SJSA1 (cell line): Measurements from ENCODE around the gene ARHGEF10L. TPM values are rescaled to one million over a fixed set of nuclear protein-coding genes. Genes with fewer than 3 reads are reported as not detected.

Experiments
- DNase-seq, 2 experiments: peaks; one replicate each; pipeline ENCODE4 v3.0.0-alpha.2; 2015 to 2020; ENCODE audit warnings: low spot score in 2 of 2, low read depth in 1 of 2
- H3K27ac ChIP-seq: fragments of 250-450 bp; sonication (Bioruptor Pico); 2 replicates; pipeline ENCODE4 v1.5.1; 2020; ENCODE audit warnings: mild to moderate bottlenecking, moderate library complexity
- H3K27me3 ChIP-seq: fragments of 250-450 bp; sonication (Bioruptor Pico); replicated peaks from 2 replicates; pipeline ENCODE4 v1.5.1; 2020; ENCODE audit warnings: mild to moderate bottlenecking, moderate library complexity
- H3K36me3 ChIP-seq: fragments of 250-450 bp; sonication (Bioruptor Pico); 2 replicates; pipeline ENCODE4 v1.5.1; 2020; ENCODE audit warnings: mild to moderate bottlenecking
- H3K4me1 ChIP-seq: fragments of 250-450 bp; sonication (Bioruptor Pico); replicated peaks from 2 replicates; pipeline ENCODE4 v1.6.1; 2021; ENCODE audit warnings: mild to moderate bottlenecking
- H3K4me3 ChIP-seq: fragments of 250-450 bp; sonication (Bioruptor Pico); 2 replicates; pipeline ENCODE4 v1.5.1; 2020; ENCODE audit warnings: mild to moderate bottlenecking
- H3K9me3 ChIP-seq: fragments of 250-450 bp; sonication (Bioruptor Pico); replicated peaks from 2 replicates; pipeline ENCODE4 v1.5.1; 2020; ENCODE audit warnings: mild to moderate bottlenecking
- total RNA-seq: library from RNA; depleted of rRNA; stranded (reverse); fragments of >200 nt; shearing (Covaris generic); gene quantifications from 2 replicates; pipeline ENCODE4 v1.2.3, GENCODE V29; 2014

The ARHGEF10L gene
- total RNA-seq, 1 experiment from 2014 or later: 12.8 TPM

DNA sequence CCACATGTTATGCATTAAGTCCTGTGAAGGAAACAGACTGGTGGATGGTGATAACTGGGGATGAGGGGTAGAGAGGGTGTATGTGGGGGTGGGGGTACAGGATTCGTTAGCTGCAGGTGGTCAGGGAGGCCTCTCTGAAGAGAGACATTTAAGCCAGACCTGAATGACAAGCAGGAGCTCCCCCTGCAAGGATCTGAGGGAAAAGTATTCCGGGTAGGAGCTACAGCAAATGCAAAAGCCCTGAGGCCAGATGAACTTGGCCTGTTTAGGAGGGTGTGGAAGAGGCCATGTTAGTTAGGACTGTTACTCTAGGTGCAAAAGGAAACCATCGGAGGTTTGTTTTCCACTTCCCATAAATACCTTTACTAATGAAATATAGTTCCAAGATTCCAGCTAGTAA lies 9.9 kb downstream of the ARHGEF10L start:
- Histone ChIP-seq H3K27ac (no peak overlapping the region), H3K27me3 (no peaks in the 10 kb centered on the region), H3K36me3 (no peaks in the 10 kb centered on the region), H3K9me3 (no peaks in the 10 kb centered on the region), H3K4me1 (peaks cover 28% of the 10 kb centered on the region), H3K4me3 (no peak overlapping the region)
- no peak for DNase-seq

DNA sequence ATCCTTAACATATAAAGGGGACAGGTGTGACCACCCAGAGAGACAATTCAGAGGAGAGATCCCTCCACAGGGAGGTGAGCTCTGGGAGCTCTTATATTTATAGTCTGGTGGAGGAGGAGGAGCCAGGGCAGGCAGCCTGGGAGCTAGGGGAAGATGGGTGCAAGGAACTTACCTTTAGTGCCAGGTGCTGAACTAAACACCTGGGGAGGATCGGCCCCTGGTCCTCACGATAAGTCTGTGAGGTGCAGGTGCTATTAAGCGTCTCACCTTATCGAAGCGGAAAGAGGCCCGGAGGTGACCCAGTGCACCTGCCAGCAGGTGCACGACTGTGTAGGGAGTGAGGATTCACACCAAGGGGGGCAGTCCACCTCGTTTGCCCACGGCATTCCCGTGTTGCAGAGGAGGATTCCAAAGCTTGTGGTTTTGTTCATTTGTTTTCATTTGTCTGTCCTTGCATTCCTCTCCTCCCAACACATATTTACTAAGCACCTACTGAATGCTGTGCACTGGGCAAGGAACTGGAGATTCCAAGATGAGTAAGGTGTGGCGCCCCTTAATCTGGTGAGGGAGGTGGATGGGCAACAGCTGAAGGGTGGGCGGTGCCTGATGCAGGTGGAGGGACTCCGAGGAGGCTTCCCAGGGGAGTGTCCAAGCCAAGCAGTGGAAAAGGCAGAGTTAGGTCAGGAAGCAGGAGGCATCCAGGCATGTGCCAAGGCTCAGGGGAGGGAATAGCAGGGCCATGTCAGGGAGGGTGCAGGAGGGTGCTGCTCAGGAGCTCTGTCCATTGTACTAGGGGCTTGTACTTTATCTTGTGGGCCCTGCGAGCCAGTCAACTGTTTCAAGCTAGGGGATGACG lies 11.5 kb downstream of the ARHGEF10L start:
- Histone ChIP-seq H3K9me3 (no peaks in the 10 kb centered on the region), H3K4me3 (no peak overlapping the region), H3K4me1 (peaks cover 26% of the 10 kb centered on the region), H3K27ac (no peak overlapping the region), H3K36me3 (no peaks in the 10 kb centered on the region), H3K27me3 (no peaks in the 10 kb centered on the region)
- DNase-seq: no peak

DNA sequence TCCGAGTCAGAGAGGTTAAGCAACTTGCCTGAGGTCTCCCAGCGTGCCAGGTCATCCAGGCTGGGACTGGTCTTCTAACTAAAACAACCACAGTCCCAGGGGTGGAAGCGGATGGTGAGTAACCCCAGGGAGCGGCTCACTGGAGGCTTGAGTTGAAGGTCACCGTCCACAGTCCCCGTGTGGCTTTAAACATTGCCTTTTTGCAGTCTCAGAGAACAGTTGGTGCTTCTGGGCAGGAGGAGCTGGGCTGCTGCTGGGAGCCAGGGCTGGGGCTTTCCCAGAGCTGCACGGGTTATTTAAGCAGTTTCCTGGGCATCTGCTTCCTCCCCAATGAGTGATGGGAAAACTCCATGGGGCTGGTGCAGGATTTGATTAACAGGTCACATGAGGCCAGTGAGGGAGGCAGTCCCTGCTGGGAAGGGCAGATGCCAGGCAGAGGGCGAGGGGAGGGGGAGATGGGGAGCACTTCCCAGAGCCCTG lies 12.3 kb downstream of the ARHGEF10L start:
- H3K27ac ChIP-seq: no peak overlapping the region
- H3K4me1 ChIP-seq: peaks cover 26% of the 10 kb centered on the region
- no peak for DNase-seq
- H3K9me3 ChIP-seq: no peaks in the 10 kb centered on the region
- no peak overlapping the region for H3K4me3 ChIP-seq
- H3K36me3 ChIP-seq: no peaks in the 10 kb centered on the region
- H3K27me3 ChIP-seq: no peaks in the 10 kb centered on the region

DNA sequence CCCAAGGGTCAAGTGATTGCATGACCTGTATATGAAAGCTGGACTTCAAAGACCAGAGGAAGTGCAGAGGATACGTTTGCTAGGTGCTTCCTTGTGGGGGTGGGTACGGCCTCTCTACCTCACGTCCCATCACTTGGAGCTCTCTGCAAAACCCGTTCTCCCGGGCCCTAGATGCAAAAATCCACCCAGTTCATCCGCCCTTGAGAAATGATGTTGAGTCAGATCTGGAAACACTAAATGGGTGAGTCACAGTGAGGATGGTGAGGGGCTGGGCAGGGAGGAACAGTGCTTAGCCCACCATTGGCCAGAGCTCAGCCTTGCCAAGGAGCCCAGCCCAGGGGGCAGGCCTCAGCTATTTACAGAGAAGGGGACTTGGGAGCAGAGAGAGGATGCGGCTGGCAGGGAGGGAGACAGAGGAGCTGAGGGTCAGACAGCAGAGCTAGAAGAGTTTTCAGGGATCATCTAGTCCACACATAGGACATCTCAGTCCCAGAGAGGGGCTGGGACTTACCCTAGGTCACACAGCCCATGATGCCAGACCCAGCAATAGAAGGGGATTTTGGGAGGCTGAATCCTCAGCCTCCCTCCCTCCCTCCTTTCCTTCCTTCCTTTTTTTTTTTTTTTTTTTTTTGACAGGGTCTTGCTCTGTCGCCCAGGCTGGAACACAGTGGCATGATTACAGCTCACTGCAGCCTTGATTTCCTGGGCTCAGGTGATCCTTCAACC lies 14.6 kb downstream of the ARHGEF10L start:
- Histone ChIP-seq H3K4me1 (peaks cover 26% of the 10 kb centered on the region), H3K27ac (no peak overlapping the region), H3K4me3 (no peak overlapping the region), H3K36me3 (no peaks in the 10 kb centered on the region), H3K27me3 (no peaks in the 10 kb centered on the region), H3K9me3 (no peaks in the 10 kb centered on the region)
- DNase-seq: peak; percentile 47 to 64

DNA sequence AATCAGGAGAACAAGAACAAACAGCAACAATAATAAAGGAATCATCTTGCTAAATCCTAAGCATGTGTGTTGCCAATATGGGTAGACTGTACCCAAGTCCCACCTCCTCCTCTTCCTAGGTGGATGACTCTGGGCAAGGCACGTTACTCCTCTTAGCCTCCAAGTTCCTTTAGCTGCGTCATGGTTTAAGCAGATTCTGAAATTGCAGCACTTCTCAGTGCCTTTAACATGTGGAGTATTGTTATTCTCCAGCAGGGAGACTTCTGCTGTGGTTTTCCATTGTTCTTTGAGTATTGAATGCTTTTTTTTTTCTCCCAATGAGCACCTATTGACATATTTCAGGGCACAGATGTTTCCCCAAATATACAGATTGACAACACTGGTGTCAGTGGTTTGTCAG lies 15.5 kb downstream of the ARHGEF10L start:
- Histone ChIP-seq H3K27ac (no peak overlapping the region), H3K9me3 (no peaks in the 10 kb centered on the region), H3K4me1 (peaks cover 26% of the 10 kb centered on the region), H3K27me3 (no peaks in the 10 kb centered on the region), H3K36me3 (no peaks in the 10 kb centered on the region), H3K4me3 (no peak overlapping the region)
- DNase-seq: no peak

DNA sequence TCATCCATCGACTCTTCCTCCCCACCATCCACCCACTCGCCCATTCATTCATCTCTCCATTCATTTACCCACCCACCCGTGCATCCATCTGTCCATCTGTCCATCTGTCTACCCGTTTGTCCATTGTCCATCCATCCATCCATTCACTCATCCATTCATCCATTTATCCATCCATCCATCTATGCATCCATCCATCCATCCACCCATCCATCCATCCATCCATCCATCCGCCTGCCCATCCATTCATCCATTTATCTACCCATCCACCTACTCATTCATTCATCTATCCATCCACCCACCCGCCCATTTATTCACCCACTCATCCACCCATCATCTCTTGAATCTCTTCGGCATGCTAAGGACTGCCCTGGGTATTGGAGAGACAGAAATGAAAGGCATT lies 18.5 kb downstream of the ARHGEF10L start:
- Histone ChIP-seq H3K9me3 (no peaks in the 10 kb centered on the region), H3K4me1 (peaks cover 29% of the 10 kb centered on the region), H3K27ac (no peak overlapping the region), H3K36me3 (no peaks in the 10 kb centered on the region), H3K27me3 (no peaks in the 10 kb centered on the region), H3K4me3 (no peak overlapping the region)
- DNase-seq: no peak

DNA sequence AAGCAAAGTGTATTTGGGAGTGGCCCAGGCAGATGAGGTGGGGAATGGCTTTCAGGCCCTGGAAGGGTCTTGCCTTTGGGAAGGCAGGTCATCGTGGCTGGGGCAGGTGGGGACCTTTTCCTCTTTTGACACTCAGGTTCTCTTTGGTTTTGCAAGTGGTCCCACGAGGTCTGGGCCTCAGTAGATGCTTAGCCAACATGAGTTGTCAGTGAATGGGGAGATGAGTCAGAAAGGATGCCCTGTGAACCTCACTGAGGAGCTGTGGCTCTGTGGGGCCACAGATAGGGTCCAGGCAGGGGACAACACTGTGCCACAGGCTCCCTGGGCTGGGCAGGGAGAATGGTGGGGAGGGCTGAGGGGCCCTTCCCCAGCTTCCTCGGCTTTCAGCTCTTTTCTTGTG lies 19.0 kb downstream of the ARHGEF10L start:
- Histone ChIP-seq H3K27me3 (no peaks in the 10 kb centered on the region), H3K4me1 (peaks cover 26% of the 10 kb centered on the region), H3K9me3 (no peaks in the 10 kb centered on the region), H3K4me3 (no peak overlapping the region), H3K27ac (no peak overlapping the region), H3K36me3 (no peaks in the 10 kb centered on the region)
- DNase-seq: no peak

DNA sequence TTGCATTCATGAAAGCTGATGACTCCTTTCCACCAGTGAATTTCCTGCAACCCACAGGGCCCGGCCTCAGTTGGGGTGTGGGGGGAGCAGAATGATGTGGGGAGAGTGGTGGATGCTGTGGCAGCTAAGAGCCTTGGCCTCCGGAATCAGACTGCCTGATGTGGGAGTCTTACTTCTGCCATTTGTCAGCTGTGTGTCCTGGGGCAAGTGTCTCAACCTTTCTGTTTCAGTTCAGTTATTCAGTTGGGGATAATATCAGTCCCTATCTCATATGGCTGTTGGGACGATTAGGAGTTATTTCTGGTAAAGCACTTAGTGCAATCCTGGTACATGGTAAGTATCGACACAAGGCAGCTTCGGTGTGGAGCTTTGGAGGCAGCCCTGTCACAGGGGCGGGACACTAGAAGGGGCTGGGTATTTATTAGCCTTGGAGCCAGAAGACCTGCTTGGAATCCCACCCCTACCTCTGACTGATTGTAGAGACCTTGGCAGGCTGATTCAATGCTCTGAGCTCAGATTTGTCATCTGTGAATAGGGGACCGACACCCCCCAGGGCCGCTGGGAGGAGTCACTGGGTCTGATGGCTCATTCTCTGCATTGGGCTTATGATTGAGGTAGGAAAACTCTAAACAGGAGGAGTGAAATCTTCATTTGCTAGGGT lies 19.6 kb downstream of the ARHGEF10L start:
- Histone ChIP-seq H3K4me3 (no peak overlapping the region), H3K27ac (no peak overlapping the region), H3K4me1 (peaks cover 21% of the 10 kb centered on the region), H3K36me3 (no peaks in the 10 kb centered on the region), H3K9me3 (no peaks in the 10 kb centered on the region), H3K27me3 (no peaks in the 10 kb centered on the region)
- DNase-seq: no peak

DNA sequence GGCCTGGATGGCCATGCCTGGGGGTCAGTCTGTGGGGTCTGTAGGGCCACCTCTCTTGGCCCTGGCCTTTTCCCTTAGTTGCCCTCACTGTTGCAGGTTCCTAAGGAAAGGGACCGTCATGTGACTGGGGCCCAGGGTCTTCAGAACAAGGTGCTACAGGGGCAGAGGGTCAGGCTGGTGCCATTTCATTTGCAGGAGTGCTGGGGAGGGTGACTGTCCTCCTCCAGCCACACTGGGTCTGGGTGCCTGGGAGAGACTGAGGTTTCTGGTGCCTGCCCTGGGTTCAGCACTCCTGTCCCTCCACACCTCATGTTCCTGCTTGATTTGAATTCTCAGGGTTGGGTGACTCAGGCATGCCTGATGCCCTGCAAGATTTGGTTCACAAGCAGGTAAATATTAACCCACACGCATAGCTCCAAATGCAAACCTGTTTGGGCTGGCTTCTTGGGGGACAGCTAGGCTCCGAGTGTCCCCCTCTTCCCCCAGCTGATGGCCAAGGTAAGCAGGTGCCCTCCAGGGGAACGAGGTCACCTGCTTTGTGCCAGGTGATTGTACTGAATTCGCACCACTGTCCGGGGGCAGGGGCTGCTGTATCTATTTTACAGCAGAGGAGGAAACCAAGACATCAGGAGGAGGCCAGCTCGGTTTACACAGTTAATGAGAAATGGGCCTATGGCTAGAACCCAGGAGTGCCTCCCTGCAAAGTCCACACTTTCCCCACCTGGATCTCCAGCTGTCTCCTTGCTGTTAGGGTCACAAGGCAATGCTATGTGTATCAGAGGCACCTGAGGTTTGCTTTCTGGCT lies 20.3 kb downstream of the ARHGEF10L start:
- no peak overlapping the region for H3K27ac ChIP-seq
- no peaks in the 10 kb centered on the region for H3K9me3 ChIP-seq
- H3K27me3 ChIP-seq: no peaks in the 10 kb centered on the region
- no peak for DNase-seq
- H3K36me3 ChIP-seq: no peaks in the 10 kb centered on the region
- peaks cover 15% of the 10 kb centered on the region for H3K4me1 ChIP-seq
- H3K4me3 ChIP-seq: no peak overlapping the region

DNA sequence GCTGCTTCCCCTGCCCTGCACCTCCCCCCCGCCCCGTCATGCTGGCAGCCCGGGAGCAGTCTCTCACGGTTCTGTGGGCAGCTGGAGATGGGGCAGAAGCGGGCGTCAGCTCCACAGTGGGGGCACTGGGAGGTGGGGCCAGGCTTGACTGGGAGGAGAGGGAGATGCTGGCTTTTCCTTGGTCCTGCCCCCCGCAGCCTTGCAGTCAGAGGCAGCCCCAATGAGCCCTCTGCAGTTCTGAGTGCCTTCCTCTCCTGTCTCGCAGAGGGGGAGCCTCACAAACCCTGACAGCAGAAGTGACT lies 21.7 kb downstream of the ARHGEF10L start:
- Histone ChIP-seq H3K27ac (no peak overlapping the region), H3K4me3 (no peak overlapping the region), H3K4me1 (peaks cover 12% of the 10 kb centered on the region), H3K9me3 (no peaks in the 10 kb centered on the region), H3K36me3 (no peaks in the 10 kb centered on the region), H3K27me3 (no peaks in the 10 kb centered on the region)
- no peak for DNase-seq

DNA sequence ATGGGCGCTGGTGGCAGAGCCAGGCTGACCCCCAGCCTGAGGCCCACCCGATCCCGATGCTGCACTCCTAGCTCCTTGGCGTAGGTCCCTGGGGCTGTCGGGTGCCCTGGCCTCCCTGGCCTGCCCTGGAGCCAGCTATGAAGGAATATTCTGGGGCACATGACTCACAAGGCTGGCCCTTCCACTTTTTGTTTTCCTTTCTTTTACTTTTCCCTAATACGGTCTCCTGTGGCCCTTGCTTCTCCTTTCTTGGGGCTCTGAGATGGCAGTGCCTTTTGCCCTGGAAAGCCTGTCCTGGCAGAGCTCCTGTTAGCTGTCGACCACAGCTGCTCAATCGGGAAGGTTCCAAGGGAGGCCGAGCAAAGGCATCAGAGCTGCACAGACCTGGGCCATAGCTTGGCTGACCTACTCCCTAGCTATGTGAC lies 22.1 kb downstream of the ARHGEF10L start:
- Histone ChIP-seq H3K9me3 (no peaks in the 10 kb centered on the region), H3K4me3 (no peak overlapping the region), H3K4me1 (peaks cover 12% of the 10 kb centered on the region), H3K36me3 (no peaks in the 10 kb centered on the region), H3K27me3 (no peaks in the 10 kb centered on the region), H3K27ac (no peak overlapping the region)
- no peak for DNase-seq

DNA sequence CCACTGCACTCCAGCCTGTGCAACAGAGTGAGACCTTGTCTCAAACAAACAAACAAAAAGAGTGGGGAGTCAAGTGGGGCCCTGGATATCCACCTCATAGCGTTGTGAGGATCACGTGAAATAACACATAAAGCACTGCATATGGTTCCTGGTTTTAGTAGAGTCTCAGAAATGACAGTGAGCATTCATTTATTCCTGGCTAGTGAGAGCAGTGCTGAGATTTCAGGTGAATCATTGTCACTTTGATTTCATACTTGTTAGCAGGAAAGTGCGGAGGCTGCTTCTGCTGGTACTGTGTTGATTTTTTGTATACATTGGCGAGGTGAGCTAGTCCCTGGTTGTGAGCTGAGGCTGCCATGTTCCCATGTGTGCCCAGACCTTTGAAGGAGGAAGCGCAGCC lies 22.9 kb downstream of the ARHGEF10L start:
- Histone ChIP-seq H3K4me3 (no peak overlapping the region), H3K27ac (no peak overlapping the region), H3K27me3 (no peaks in the 10 kb centered on the region), H3K4me1 (peaks cover 12% of the 10 kb centered on the region), H3K9me3 (no peaks in the 10 kb centered on the region), H3K36me3 (no peaks in the 10 kb centered on the region)
- no peak for DNase-seq

DNA sequence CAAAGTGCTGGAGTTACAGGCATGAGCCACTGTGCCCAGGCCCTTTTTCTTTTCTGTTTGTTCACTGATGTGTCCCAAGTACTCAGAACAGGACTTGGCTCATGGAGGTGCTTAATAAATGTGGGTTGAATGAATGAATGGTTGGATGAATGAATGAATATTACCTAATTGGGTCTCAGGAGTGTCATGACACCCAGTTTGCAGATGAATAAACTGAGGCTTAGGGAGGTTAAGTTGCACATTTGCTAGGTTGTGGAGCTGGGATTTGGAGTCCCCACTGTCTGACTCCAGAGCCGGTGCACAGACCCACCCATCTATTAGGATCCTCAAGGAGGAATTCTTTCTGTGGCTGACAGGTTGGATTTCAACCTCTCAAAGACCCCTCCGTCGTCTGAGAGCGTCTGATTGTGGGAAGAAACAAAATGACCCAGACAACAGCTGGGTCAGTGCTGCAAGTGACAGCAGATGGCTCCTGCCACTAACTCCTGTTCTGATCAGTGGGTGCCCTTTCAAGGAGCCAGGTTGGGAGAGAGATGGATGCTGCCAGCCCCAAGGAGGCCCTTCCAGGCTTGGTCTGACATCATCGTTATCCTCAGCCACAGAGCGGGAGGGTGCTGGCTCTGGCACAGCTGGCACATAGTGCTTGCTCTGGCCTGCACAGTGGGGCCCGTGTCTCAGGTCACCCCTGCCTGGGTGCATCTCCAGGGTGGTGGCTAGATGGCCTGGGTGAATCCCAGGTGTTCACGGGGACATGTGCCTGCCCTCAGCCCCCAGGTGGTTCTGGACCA lies 24.2 kb downstream of the ARHGEF10L start:
- Histone ChIP-seq H3K27me3 (no peaks in the 10 kb centered on the region), H3K36me3 (no peaks in the 10 kb centered on the region), H3K9me3 (no peaks in the 10 kb centered on the region), H3K27ac (no peak overlapping the region), H3K4me3 (no peak overlapping the region), H3K4me1 (peaks cover 12% of the 10 kb centered on the region)
- no peak for DNase-seq
